Measurements from ENCODE around the gene SLC35A2. TPM values are rescaled to one million over a fixed set of nuclear protein-coding genes. Genes with fewer than 3 reads are reported as not detected.

The SLC35A2 gene
- total and polyA plus RNA-seq, 4 donors, result 16.7 to 41.2 (median 32.0) TPM

GRCh38 chrX:48934581-48935300 is 23.3 kb upstream of the SLC35A2 start:
- Histone ChIP-seq H3K27me3 (ENCODE audit: control insufficient read depth in 3 of 3, insufficient read depth in 3 of 3, low read length in 2 of 3) (no peaks in the 10 kb centered on the region), H3K9ac (ENCODE audit: insufficient read depth in 1 of 2, low read length in 2 of 2) (no peak overlapping the region), H3K4me3 (no peak overlapping the region), H3K27ac (ENCODE audit: low read depth in 1 of 2, low read length in 1 of 2) (no peak overlapping the region), H3K9me3 (ENCODE audit: control insufficient read depth in 4 of 4, insufficient read depth in 3 of 4, low read length in 3 of 4) (peaks cover 0 to 9% (median 2%) of the 10 kb centered on the region in 4 donors), H3K36me3 (ENCODE audit: control insufficient read depth in 4 of 4, insufficient read depth in 4 of 4, low read length in 4 of 4) (peaks cover 7 to 16% (median 11%) of the 10 kb centered on the region in 4 donors), H3K4me1 (ENCODE audit: control insufficient read depth in 5 of 5, insufficient read depth in 5 of 5, low read length in 5 of 5) (peaks cover 0 to 4% (median 0%) of the 10 kb centered on the region in 5 donors)
- DNase-seq (no peak), ATAC-seq (ENCODE audit: insufficient read depth, low FRiP score) (no peak)
- WGBS, 2 donors, result 72 to 82% methylated on average over 7 of the region's 7 CpGs
- no peak for TF ChIP-seq CTCF (IDR thresholded peaks at IDR 0.05; ENCODE audit: control extremely low read depth, extremely low read depth)

- DNase-seq, result no peak
- H3K9me3 ChIP-seq (ENCODE audit: control insufficient read depth in 4 of 4, insufficient read depth in 3 of 4, low read length in 3 of 4), result peaks cover 0 to 6% (median 2%) of the 10 kb centered on the region in 4 donors
- no peaks in the 10 kb centered on the region for H3K27me3 ChIP-seq (ENCODE audit: control insufficient read depth in 3 of 3, insufficient read depth in 3 of 3, low read length in 2 of 3)
- WGBS, 2 donors, result 85 to 86% methylated on average over 2 of the region's 2 CpGs
- H3K9ac ChIP-seq (ENCODE audit: insufficient read depth in 1 of 2, low read length in 2 of 2), result no peak overlapping the region
- no peak overlapping the region for H3K4me3 ChIP-seq
- peaks cover 0 to under 1% (median 0%) of the 10 kb centered on the region in 5 donors for H3K4me1 ChIP-seq (ENCODE audit: control insufficient read depth in 5 of 5, insufficient read depth in 5 of 5, low read length in 5 of 5)
- H3K36me3 ChIP-seq (ENCODE audit: control insufficient read depth in 4 of 4, insufficient read depth in 4 of 4, low read length in 4 of 4), result peaks cover 7 to 16% (median 11%) of the 10 kb centered on the region in 4 donors
- ATAC-seq (ENCODE audit: insufficient read depth, low FRiP score), result no peak
- no peak overlapping the region for H3K27ac ChIP-seq (ENCODE audit: low read depth in 1 of 2, low read length in 1 of 2)
- no peak for TF ChIP-seq CTCF (IDR thresholded peaks at IDR 0.05; ENCODE audit: control extremely low read depth, extremely low read depth)
Measured at GRCh38 chrX:48933757-48934156, 22.3 kb upstream of the SLC35A2 start.

GRCh38 chrX:48927736-48928382 is 16.4 kb upstream of the SLC35A2 start:
- 75 to 92% methylated on average over 2 of the region's 2 CpGs for WGBS, 2 donors
- Histone ChIP-seq H3K4me3 (no peak overlapping the region), H3K36me3 (ENCODE audit: control insufficient read depth in 4 of 4, insufficient read depth in 4 of 4, low read length in 4 of 4) (peaks cover 0 to 16% (median 10%) of the 10 kb centered on the region in 4 donors), H3K9me3 (ENCODE audit: control insufficient read depth in 4 of 4, insufficient read depth in 3 of 4, low read length in 3 of 4) (peaks cover 0 to 4% (median under 1%) of the 10 kb centered on the region in 4 donors), H3K9ac (ENCODE audit: insufficient read depth in 1 of 2, low read length in 2 of 2) (no peak overlapping the region), H3K4me1 (ENCODE audit: control insufficient read depth in 5 of 5, insufficient read depth in 5 of 5, low read length in 5 of 5) (no peaks in the 10 kb centered on the region), H3K27ac (ENCODE audit: low read depth in 1 of 2, low read length in 1 of 2) (no peak overlapping the region), H3K27me3 (ENCODE audit: control insufficient read depth in 3 of 3, insufficient read depth in 3 of 3, low read length in 2 of 3) (no peaks in the 10 kb centered on the region)
- no peak for TF ChIP-seq CTCF (IDR thresholded peaks at IDR 0.05; ENCODE audit: control extremely low read depth, extremely low read depth)
- ATAC-seq (ENCODE audit: insufficient read depth, low FRiP score) (no peak), DNase-seq (no peak)

Data from lung (tissue), 12 donors.